ENCODE measurements around the gene INSRR. TPM values are rescaled to one million over a fixed set of nuclear protein-coding genes. Genes with fewer than 3 reads are reported as not detected.

Gene INSRR
- total RNA-seq, 1 donor from 2014 or later: not detected

- H3K4me3 ChIP-seq: peak overlapping the region; percentile 56
- ATAC-seq: peak; percentile 18 to 46
- H3K36me3 ChIP-seq: no peaks in the 10 kb centered on the region
Measured at GRCh38 chr1:156815307-156815826, 43.5 kb downstream of the INSRR start.

GRCh38 chr1:156814571-156815260 is 44.2 kb downstream of the INSRR start:
- Histone ChIP-seq H3K9me3 (no peaks in the 10 kb centered on the region), H3K4me1 (peaks cover 28% of the 10 kb centered on the region), H3K4me3 (peak overlapping the region; percentile 56), H3K27me3 (ENCODE audit: low read depth) (no peaks in the 10 kb centered on the region), H3K27ac (peak overlapping the region; percentile 60), H3K36me3 (no peaks in the 10 kb centered on the region)
- ATAC-seq: peak in 1 of 2 donors; percentile 21
- intact Hi-C loops (cut with DNase I): no loop called here
- no peak for DNase-seq
- TF ChIP-seq CTCF (IDR thresholded peaks at IDR 0.05): no peak

More at GRCh38 chr1:156815307-156815826, 43.5 kb downstream of the INSRR start:
- no peaks in the 10 kb centered on the region for H3K27me3 ChIP-seq (ENCODE audit: low read depth)
- no peaks in the 10 kb centered on the region for H3K9me3 ChIP-seq
- H3K4me1 ChIP-seq: peaks cover 28% of the 10 kb centered on the region
- intact Hi-C loops (cut with DNase I): no loop called here
- no peak for TF ChIP-seq CTCF (IDR thresholded peaks at IDR 0.05)
- no peak for DNase-seq
- H3K27ac ChIP-seq: peak overlapping the region; percentile 60

- TF ChIP-seq CTCF (IDR thresholded peaks at IDR 0.05): peak; percentile 65
- intact Hi-C loops (cut with DNase I): no loop called here
- H3K27me3 ChIP-seq (ENCODE audit: low read depth): no peaks in the 10 kb centered on the region
- H3K36me3 ChIP-seq: no peaks in the 10 kb centered on the region
- H3K9me3 ChIP-seq: no peaks in the 10 kb centered on the region
- H3K4me3 ChIP-seq: peak overlapping the region; percentile 56
- H3K27ac ChIP-seq: peak overlapping the region; percentile 41
- peak; percentile 84 to 86 for ATAC-seq
- peak; percentile 81 for DNase-seq
- H3K4me1 ChIP-seq: peaks cover 28% of the 10 kb centered on the region
Measured at GRCh38 chr1:156813750-156814570, 45.0 kb downstream of the INSRR start.

GRCh38 chr1:156813298-156813697 is 45.6 kb downstream of the INSRR start:
- Histone ChIP-seq H3K4me3 (peak overlapping the region; percentile 56), H3K27ac (no peak overlapping the region), H3K9me3 (no peaks in the 10 kb centered on the region), H3K4me1 (peaks cover 28% of the 10 kb centered on the region), H3K36me3 (no peaks in the 10 kb centered on the region), H3K27me3 (ENCODE audit: low read depth) (no peaks in the 10 kb centered on the region)
- no peak for TF ChIP-seq CTCF (IDR thresholded peaks at IDR 0.05)
- intact Hi-C loops (cut with DNase I): no loop called here
- no peak for DNase-seq
- ATAC-seq: no peak

- Histone ChIP-seq H3K27ac (no peak overlapping the region), H3K4me1 (peaks cover 28% of the 10 kb centered on the region), H3K27me3 (ENCODE audit: low read depth) (no peaks in the 10 kb centered on the region), H3K4me3 (no peak overlapping the region), H3K36me3 (no peaks in the 10 kb centered on the region), H3K9me3 (no peaks in the 10 kb centered on the region)
- TF ChIP-seq CTCF (IDR thresholded peaks at IDR 0.05): no peak
- no peak for ATAC-seq
- no peak for DNase-seq
- intact Hi-C loops (cut with DNase I): no loop called here
Measured at GRCh38 chr1:156812293-156812990, 46.5 kb downstream of the INSRR start.
